Measurements from ENCODE around the gene SLC22A23.

DNA sequence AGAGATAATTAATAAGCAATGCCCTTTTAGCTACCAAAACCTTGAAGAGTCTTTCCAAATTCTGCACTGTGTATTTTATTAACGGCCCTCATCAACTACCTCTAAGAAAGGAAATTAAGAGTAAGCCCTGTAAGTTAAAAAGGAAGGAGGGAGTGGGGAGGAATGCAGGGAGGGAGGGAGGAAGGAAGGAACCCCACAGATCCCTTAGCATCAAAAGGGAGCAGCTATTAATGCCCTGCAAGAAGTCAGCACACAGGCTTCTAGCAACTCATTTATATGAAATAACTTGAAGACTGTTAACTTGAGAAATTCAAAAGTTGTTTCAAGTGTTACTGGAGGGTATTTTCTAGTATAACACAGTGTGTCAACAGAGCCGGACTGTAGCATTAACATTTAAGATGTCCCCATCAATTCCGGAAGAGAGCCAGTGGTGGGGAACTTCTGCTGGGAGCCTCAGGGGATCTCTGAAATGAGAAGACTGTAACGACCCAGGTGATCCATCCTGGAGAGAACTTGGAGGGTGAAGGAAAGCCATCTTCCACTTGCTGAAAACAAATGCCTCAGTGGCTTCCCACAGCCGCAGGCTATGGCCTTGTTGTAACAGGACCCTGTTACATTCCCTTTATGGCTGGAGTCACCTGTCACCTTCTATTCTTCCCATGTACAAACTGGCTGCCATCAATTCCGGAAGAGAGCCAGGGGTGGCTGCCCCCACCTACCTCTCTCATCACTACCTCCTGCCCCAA lies 33.2 kb downstream of the SLC22A23 start:
- no peak for TF ChIP-seq CTCF (conservative IDR thresholded peaks at IDR 0.05)
- TF ChIP-seq ZFX (IDR thresholded peaks at IDR 0.05): no peak

All from C4-2B (cell line).